Gastrocnemius medialis (tissue), 4 donors: ENCODE measurements around the gene MEPCE. TPM values are rescaled to one million over a fixed set of nuclear protein-coding genes. Genes with fewer than 3 reads are reported as not detected.

Experiments
- ATAC-seq, 2 donors: fragments of 150-250 bp; one replicate each; pipeline ENCODE4 v1.9.1; 2016
- DNase-seq, 2 donors: peaks; one replicate each; pipeline ENCODE4 v3.0.0-alpha.2; 2019
- H3K27ac ChIP-seq, 4 donors: fragments of 200-600 bp; sonication (generic); 1 replicate in 1 of 4; 2 replicates in 3 of 4; pipeline ENCODE4 v1.5.1; 2016 to 2018; ENCODE audit warnings: mild to moderate bottlenecking in 2 of 4, moderate library complexity in 1 of 4
- H3K27me3 ChIP-seq, 3 donors: fragments of 200-600 bp; sonication (generic) in 2 of 3; 1 replicate in 1 of 3; 2 replicates in 2 of 3; pipeline versions ENCODE4 v1.5.1 to v1.6.0; 2016 to 2019; ENCODE audit warnings: mild to moderate bottlenecking in 1 of 3, moderate library complexity in 1 of 3
- H3K36me3 ChIP-seq, 2 donors: fragments of 200-600 bp; sonication (generic) in 1 of 2; one replicate each; pipeline ENCODE4 v1.5.1; 2017 to 2018
- H3K4me1 ChIP-seq, 2 donors: fragments of 200-600 bp; sonication (generic) in 1 of 2; one replicate each; pipeline ENCODE4 v1.5.1; 2016 to 2017; ENCODE audit warnings: mild to moderate bottlenecking in 2 of 2
- H3K4me3 ChIP-seq, 4 donors: fragments of 200-600 bp; sonication (generic) in 3 of 4; 1 replicate in 1 of 4; 2 replicates in 3 of 4; pipeline ENCODE4 v1.5.1; 2016 to 2019; ENCODE audit warnings: mild to moderate bottlenecking in 2 of 4
- H3K9me3 ChIP-seq, 3 donors: fragments of 200-600 bp; sonication (generic) in 2 of 3; 1 replicate in 1 of 3; 2 replicates in 2 of 3; pipeline ENCODE4 v1.5.1; 2016 to 2019
- CTCF ChIP-seq, 5 experiments: fragments of 450-650 bp in 3 of 5; fragments of 200-600 bp in 2 of 5; sonication (generic) in 2 of 5; IDR thresholded peaks in 4 of 5; conservative IDR thresholded peaks in 1 of 5; 1 replicate in 4 of 5; 2 replicates in 1 of 5; pipeline ENCODE4 v1.5.1; 2016 to 2019; ENCODE audit warnings: antibody characterized with exemption in 5 of 5, mild to moderate bottlenecking in 3 of 5, moderate library complexity in 3 of 5
- POLR2A ChIP-seq, 2 donors: fragments of 450-650 bp; IDR thresholded peaks; one replicate each; pipeline ENCODE4 v1.6.1; 2017; ENCODE audit warnings: antibody characterized with exemption in 2 of 2, mild to moderate bottlenecking in 2 of 2, moderate library complexity in 2 of 2
- in situ Hi-C, 4 donors: fragments of 200-750 bp; cut with MboI; loops; one replicate each; pipeline versions ENCODE4 v1.15.0 to v1.8.0; 2017; ENCODE audit warnings: low sequenced_read_pairs in 4 of 4
- intact Hi-C: fragments of 100-400 bp; cut with DNase I; formaldehyde crosslinking; loops from one replicate; pipeline ENCODE4 v1.15.1; 2023; ENCODE audit warnings: low total_unique reads
- total RNA-seq, 4 donors: library from RNA; depleted of rRNA; stranded (reverse); fragments of >200 nt; gene quantifications; one replicate each; pipeline versions ENCODE4 v1.1.0 to v1.2.3, GENCODE V29; 2016

The MEPCE gene
- total RNA-seq, 4 donors from 2014 or later = 23.5 to 39.9 (median 28.6) TPM

GRCh38 chr7:100427762-100428198 lies 1.9 kb upstream of the MEPCE start:
- intact Hi-C loops = loop anchor here (2.0 to 10.0 kb wide), 4 partner anchors 90 to 873 kb away; partner anchors contain the start of genes AGFG2, AP4M1, FAM200A and MCM7
- in situ Hi-C loops = loop anchor here in 1 of 4 donors (25.0 kb wide), 1 partner anchor 435 kb away; the partner anchor contains the start of genes SLC12A9 and TRIP6

GRCh38 chr7:100428199-100428966 lies 1.2 kb upstream of the MEPCE start, which contains the start of gene ZCWPW1:
TSS of gene ZCWPW1 (minus strand) at chr7:100428703. CDS start at chr7:100420649, 8,054 bp downstream.
- in situ Hi-C loops = loop anchor here in 1 of 4 donors (25.0 kb wide), 1 partner anchor 434 kb away; the partner anchor contains the start of genes SLC12A9 and TRIP6
- Histone ChIP-seq H3K4me3 (peak within 1 kb of the TSS; percentile 74 to 88 (median 83)), H3K27me3 (no peaks in the 10 kb centered on the region), H3K27ac (peak within 1 kb of the TSS; percentile 90 to 99 (median 98)), H3K9me3 (no peaks in the 10 kb centered on the region), H3K4me1 (peaks cover 24 to 29% of the 10 kb centered on the region in 2 donors), H3K36me3 (peaks cover 0 to 11% of the 10 kb centered on the region in 2 donors)
- ATAC-seq = peak; percentile 67 to 68
- DNase-seq = peak; percentile 90 to 95
- TF ChIP-seq CTCF (IDR thresholded peaks at IDR 0.05 in 4 of 5, conservative IDR thresholded peaks at IDR 0.05 in 1 of 5) (peak in 2 of 5 experiments; percentile 5 to 17), POLR2A (IDR thresholded peaks at IDR 0.05) (peak; percentile 98 to 99)
- intact Hi-C loops = loop anchor here (2.0 to 10.0 kb wide), 4 partner anchors 91 to 874 kb away; partner anchors contain the start of genes AGFG2, AP4M1, FAM200A and MCM7

More at GRCh38 chr7:100427762-100428198, 1.9 kb upstream of the MEPCE start:
- H3K27ac ChIP-seq = peak overlapping the region; percentile 90 to 99 (median 98)
- ATAC-seq (no peak), DNase-seq (no peak)
- peaks cover 0 to 8% of the 10 kb centered on the region in 2 donors for H3K36me3 ChIP-seq
- H3K27me3 ChIP-seq = no peaks in the 10 kb centered on the region
- no peak for TF ChIP-seq POLR2A (IDR thresholded peaks at IDR 0.05)
- TF ChIP-seq CTCF (IDR thresholded peaks at IDR 0.05 in 4 of 5, conservative IDR thresholded peaks at IDR 0.05 in 1 of 5) = no peak
- no peaks in the 10 kb centered on the region for H3K9me3 ChIP-seq
- H3K4me3 ChIP-seq = peak overlapping the region; percentile 72 to 88 (median 80)
- H3K4me1 ChIP-seq = peaks cover 24 to 29% of the 10 kb centered on the region in 2 donors

- Histone ChIP-seq H3K9me3 (no peaks in the 10 kb centered on the region), H3K36me3 (peaks cover 0 to 17% of the 10 kb centered on the region in 2 donors), H3K4me3 (peak overlapping the region; percentile 74 to 88 (median 83)), H3K27me3 (no peaks in the 10 kb centered on the region), H3K4me1 (peaks cover 24 to 29% of the 10 kb centered on the region in 2 donors), H3K27ac (peak overlapping the region; percentile 90 to 99 (median 98))
- ATAC-seq = peak; percentile 79 to 82
- TF ChIP-seq CTCF (IDR thresholded peaks at IDR 0.05 in 4 of 5, conservative IDR thresholded peaks at IDR 0.05 in 1 of 5) = peak in 4 of 5 experiments; percentile 18 to 71 (median 50)
- peak; percentile 82 to 95 for TF ChIP-seq POLR2A (IDR thresholded peaks at IDR 0.05)
- in situ Hi-C loops = loop anchor here in 1 of 4 donors (25.0 kb wide), 1 partner anchor 433 kb away; the partner anchor contains the start of genes SLC12A9 and TRIP6
- intact Hi-C loops = loop anchor here (2.0 to 10.0 kb wide), 4 partner anchors 92 to 874 kb away; partner anchors contain the start of genes AGFG2, AP4M1, FAM200A and MCM7
- peak; percentile 100 for DNase-seq
These were observed 529 bp upstream of the MEPCE start for GRCh38 chr7:100428967-100429636.
